Measurements from ENCODE around the gene GMPR. TPM values are rescaled to one million over a fixed set of nuclear protein-coding genes. Genes with fewer than 3 reads are reported as not detected.

GMPR gene
- polyA plus RNA-seq, 1 donor (not counting 4 experiments of a cell fraction or from before 2014, with no cell fraction given), result 0.50 TPM

DNA sequence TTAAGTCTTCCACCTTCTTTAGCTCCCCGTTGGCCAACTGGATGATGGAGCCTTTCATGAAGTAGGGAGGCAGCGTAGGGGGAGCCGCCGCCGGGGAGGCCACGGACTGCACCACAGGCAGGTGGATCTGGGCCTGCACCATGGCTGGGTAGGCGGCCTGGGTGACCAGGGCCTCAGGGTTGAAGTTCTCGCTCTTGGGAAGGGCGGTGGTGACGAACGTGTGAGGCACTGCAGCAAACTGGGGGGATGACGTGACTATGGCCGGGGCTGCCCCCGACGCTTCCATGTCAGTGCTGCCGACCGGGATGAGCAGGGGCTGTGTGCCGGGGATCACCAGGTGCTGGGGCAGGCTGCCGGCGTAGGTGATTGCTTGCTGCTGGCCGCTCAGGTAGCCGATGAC is 88.1 kb downstream of the GMPR start:
- no peak for FAIRE-seq
- Histone ChIP-seq H3K9me1 (ENCODE audit: control insufficient read depth, extremely low read depth, insufficient read depth, low read length) (no peaks in the 10 kb centered on the region), H3K9me3 (ENCODE audit: control insufficient read depth, low read depth, low read length) (no peaks in the 10 kb centered on the region), H3K9ac (ENCODE audit: control insufficient read depth, extremely low read depth, insufficient read depth, low read length) (no peak overlapping the region), H3K27me3 (ENCODE audit: control insufficient read depth, extremely low read depth, insufficient read depth, low read length) (no peaks in the 10 kb centered on the region), H3K4me2 (ENCODE audit: control insufficient read depth, extremely low read depth, insufficient read depth, low read depth, low read length) (no peak overlapping the region), H3K79me2 (ENCODE audit: control insufficient read depth, insufficient read depth, low read length) (no peaks in the 10 kb centered on the region), H3K27ac (ENCODE audit: control insufficient read depth, insufficient read depth, low read length) (no peak overlapping the region), H3K4me1 (ENCODE audit: control insufficient read depth, extremely low read depth, insufficient read depth, low read length) (peaks cover 12% of the 10 kb centered on the region), H2AFZ (ENCODE audit: control insufficient read depth, low read length) (no peak overlapping the region), H3K36me3 (ENCODE audit: control insufficient read depth in 2 of 2, extremely low read depth in 1 of 2, insufficient read depth in 2 of 2, low read length in 2 of 2) (peaks cover 0 to 5% of the 10 kb centered on the region in 2 experiments), H4K20me1 (ENCODE audit: control insufficient read depth, extremely low read depth, insufficient read depth, low read length) (no peaks in the 10 kb centered on the region), H3K4me3 (ENCODE audit: control insufficient read depth in 2 of 3, extremely low read depth in 1 of 3, insufficient read depth in 2 of 3, low read depth in 1 of 3, low read length in 3 of 3) (no peak overlapping the region)
- dilution Hi-C loops (cut with MboI; ENCODE audit: extremely low pct_ligation_motif_present, low sequenced_read_pairs), result no loop called here
- TF ChIP-seq EZH2 (IDR thresholded peaks at IDR 0.05; ENCODE audit: low read length), result no peak
- TF ChIP-seq, protein P1, sequence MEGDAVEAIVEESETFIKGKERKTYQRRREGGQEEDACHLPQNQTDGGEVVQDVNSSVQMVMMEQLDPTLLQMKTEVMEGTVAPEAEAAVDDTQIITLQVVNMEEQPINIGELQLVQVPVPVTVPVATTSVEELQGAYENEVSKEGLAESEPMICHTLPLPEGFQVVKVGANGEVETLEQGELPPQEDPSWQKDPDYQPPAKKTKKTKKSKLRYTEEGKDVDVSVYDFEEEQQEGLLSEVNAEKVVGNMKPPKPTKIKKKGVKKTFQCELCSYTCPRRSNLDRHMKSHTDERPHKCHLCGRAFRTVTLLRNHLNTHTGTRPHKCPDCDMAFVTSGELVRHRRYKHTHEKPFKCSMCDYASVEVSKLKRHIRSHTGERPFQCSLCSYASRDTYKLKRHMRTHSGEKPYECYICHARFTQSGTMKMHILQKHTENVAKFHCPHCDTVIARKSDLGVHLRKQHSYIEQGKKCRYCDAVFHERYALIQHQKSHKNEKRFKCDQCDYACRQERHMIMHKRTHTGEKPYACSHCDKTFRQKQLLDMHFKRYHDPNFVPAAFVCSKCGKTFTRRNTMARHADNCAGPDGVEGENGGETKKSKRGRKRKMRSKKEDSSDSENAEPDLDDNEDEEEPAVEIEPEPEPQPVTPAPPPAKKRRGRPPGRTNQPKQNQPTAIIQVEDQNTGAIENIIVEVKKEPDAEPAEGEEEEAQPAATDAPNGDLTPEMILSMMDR (optimal IDR thresholded peaks at IDR 0.05 in 1 of 3, IDR thresholded peaks at IDR 0.05 in 1 of 3, conservative IDR thresholded peaks at IDR 0.05 in 1 of 3; ENCODE audit: extremely low read depth in 1 of 3, insufficient read depth in 2 of 3, low read length in 3 of 3), result no peak
- DNase-seq (ENCODE audit: low read depth, low spot score), result no peak

DNA sequence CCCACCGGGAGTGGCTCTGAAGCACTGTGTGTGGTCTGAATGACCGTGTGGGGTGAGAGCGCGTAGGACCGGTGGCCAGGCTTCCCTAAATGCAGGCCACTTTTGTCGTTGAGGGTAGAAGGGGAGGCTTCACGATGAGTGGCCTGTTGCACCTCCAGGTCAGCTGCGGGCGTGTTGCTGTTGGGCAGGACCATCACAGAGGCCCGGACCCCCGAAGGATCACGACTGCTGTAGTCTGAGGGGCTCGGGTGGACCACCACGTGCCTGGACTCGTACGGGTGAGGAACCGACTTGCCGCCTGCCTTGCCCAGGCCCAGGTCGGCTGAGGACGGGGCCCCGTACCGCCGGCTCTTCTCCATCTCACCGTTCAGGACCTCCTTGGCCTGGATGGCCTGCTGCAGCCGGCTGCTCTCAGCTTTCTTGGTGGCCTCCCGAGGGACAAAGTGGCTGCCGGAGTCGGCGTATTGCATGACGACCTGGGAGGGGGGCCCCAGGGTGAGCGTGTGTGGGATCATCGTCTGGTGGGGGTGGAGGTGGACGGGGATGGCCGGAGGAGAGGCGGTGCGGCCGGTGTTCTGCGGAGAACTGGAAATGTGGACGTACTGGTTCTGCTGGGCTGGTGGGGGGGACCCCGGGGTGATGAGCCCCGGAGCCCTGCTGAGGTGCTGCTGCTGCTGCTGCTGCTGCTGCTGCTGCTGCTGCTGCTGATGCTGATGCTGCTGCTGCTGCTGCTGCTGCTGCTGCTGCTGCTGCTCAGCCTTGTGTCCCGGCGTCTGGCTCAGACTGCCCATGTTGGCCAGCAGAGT is 88.8 kb downstream of the GMPR start:
- H3K4me1 ChIP-seq (ENCODE audit: control insufficient read depth, extremely low read depth, insufficient read depth, low read length), result peaks cover 17% of the 10 kb centered on the region
- H3K9me1 ChIP-seq (ENCODE audit: control insufficient read depth, extremely low read depth, insufficient read depth, low read length), result no peaks in the 10 kb centered on the region
- H3K27ac ChIP-seq (ENCODE audit: control insufficient read depth, insufficient read depth, low read length), result no peak overlapping the region
- H3K9ac ChIP-seq (ENCODE audit: control insufficient read depth, extremely low read depth, insufficient read depth, low read length), result no peak overlapping the region
- FAIRE-seq (no peak), DNase-seq (ENCODE audit: low read depth, low spot score) (no peak)
- dilution Hi-C loops (cut with MboI; ENCODE audit: extremely low pct_ligation_motif_present, low sequenced_read_pairs), result no loop called here
- no peaks in the 10 kb centered on the region for H3K27me3 ChIP-seq (ENCODE audit: control insufficient read depth, extremely low read depth, insufficient read depth, low read length)
- H3K79me2 ChIP-seq (ENCODE audit: control insufficient read depth, insufficient read depth, low read length), result no peaks in the 10 kb centered on the region
- no peaks in the 10 kb centered on the region for H4K20me1 ChIP-seq (ENCODE audit: control insufficient read depth, extremely low read depth, insufficient read depth, low read length)
- H3K4me2 ChIP-seq (ENCODE audit: control insufficient read depth, extremely low read depth, insufficient read depth, low read depth, low read length), result no peak overlapping the region
- no peak overlapping the region for H3K4me3 ChIP-seq (ENCODE audit: control insufficient read depth in 2 of 3, extremely low read depth in 1 of 3, insufficient read depth in 2 of 3, low read depth in 1 of 3, low read length in 3 of 3)
- H3K36me3 ChIP-seq (ENCODE audit: control insufficient read depth in 2 of 2, extremely low read depth in 1 of 2, insufficient read depth in 2 of 2, low read length in 2 of 2), result peaks cover 0 to 5% of the 10 kb centered on the region in 2 experiments
- TF ChIP-seq, protein P1 (optimal IDR thresholded peaks at IDR 0.05 in 1 of 3, IDR thresholded peaks at IDR 0.05 in 1 of 3, conservative IDR thresholded peaks at IDR 0.05 in 1 of 3; ENCODE audit: extremely low read depth in 1 of 3, insufficient read depth in 2 of 3, low read length in 3 of 3), result no peak
- TF ChIP-seq EZH2 (IDR thresholded peaks at IDR 0.05; ENCODE audit: low read length), result no peak
- no peak overlapping the region for H2AFZ ChIP-seq (ENCODE audit: control insufficient read depth, low read length)
- no peaks in the 10 kb centered on the region for H3K9me3 ChIP-seq (ENCODE audit: control insufficient read depth, low read depth, low read length)

All from keratinocyte (primary cell).